ENCODE results near the gene FBL. TPM values are rescaled to one million over a fixed set of nuclear protein-coding genes. Genes with fewer than 3 reads are reported as not detected.

FBL gene
- total RNA-seq, 1 donor from 2014 or later, result 63.1 TPM

DNA sequence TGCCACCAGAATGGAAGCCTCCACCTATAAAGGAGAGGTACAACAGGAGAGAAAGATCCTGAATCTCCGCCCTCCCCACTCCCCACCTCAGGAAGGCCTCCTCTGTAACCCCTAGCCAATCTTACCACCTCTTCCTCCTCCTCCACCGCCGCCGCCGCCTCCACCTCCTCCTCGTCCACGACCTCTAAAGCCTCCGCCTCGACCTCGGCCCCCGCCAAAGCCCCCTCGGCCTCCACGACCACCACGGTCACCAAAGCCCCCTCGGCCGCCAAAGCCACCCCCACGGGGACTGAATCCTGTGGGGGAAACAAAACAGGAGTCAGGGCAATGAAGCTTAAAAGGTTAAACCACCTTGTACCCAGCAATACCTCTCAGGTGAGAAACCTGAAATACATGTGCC, 5.7 kb downstream of the FBL start:
- DNase-seq, result no peak

DNA sequence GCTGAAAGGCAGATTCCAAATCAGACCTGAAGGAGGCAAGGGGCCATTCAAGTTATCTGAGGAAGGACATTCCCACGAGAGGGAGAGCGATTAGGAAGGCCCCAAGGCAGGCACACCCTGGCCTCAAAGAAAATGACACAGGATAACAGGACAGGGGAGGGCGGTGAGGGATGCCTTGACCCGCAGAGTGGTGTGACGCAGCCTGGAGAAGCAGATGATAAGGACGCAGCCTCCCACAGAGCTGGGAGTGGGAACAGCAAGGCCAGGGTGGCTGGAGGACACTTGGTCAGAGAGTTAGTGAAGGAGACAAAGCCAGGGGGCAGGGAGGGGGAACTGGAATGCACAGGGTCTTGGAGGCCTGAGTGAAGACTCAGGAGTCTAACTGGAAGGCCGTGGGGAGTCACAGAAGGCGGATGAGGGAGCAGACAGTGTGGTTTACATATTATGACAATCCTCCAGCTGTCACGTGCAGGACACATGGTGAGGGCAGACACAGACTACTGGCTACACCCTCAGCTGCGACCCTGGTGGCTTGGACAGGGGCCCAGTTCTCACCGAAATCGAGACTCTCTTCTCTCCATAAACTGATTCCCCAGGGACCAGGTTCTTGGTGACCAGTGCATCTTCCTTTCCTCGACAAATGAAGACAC, 6.4 kb downstream of the FBL start:
- Histone ChIP-seq H3K27ac (replicated peaks) (no peak overlapping the region), H3K4me3 (no peak overlapping the region), H3K36me3 (peaks cover 53% of the 10 kb centered on the region), H3K4me1 (peaks cover 35% of the 10 kb centered on the region), H3K9me3 (replicated peaks) (no peaks in the 10 kb centered on the region), H3K27me3 (ENCODE audit: low read depth) (no peaks in the 10 kb centered on the region)
- TF ChIP-seq, protein P1, sequence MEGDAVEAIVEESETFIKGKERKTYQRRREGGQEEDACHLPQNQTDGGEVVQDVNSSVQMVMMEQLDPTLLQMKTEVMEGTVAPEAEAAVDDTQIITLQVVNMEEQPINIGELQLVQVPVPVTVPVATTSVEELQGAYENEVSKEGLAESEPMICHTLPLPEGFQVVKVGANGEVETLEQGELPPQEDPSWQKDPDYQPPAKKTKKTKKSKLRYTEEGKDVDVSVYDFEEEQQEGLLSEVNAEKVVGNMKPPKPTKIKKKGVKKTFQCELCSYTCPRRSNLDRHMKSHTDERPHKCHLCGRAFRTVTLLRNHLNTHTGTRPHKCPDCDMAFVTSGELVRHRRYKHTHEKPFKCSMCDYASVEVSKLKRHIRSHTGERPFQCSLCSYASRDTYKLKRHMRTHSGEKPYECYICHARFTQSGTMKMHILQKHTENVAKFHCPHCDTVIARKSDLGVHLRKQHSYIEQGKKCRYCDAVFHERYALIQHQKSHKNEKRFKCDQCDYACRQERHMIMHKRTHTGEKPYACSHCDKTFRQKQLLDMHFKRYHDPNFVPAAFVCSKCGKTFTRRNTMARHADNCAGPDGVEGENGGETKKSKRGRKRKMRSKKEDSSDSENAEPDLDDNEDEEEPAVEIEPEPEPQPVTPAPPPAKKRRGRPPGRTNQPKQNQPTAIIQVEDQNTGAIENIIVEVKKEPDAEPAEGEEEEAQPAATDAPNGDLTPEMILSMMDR (IDR thresholded peaks at IDR 0.05; ENCODE audit: borderline replicate concordance), result no peak
- DNase-seq, result no peak
- intact Hi-C loops (cut with micrococcal nuclease), result loop anchor here (5.0 kb wide), 1 partner anchor 48 kb away; no protein-coding TSS in a partner anchor

More for the DNA sequence above, 5.7 kb downstream of the FBL start:
- Histone ChIP-seq H3K27ac (replicated peaks) (no peak overlapping the region), H3K27me3 (ENCODE audit: low read depth) (no peaks in the 10 kb centered on the region), H3K9me3 (replicated peaks) (no peaks in the 10 kb centered on the region), H3K4me1 (peaks cover 42% of the 10 kb centered on the region), H3K4me3 (no peak overlapping the region), H3K36me3 (peaks cover 46% of the 10 kb centered on the region)
- intact Hi-C loops (cut with micrococcal nuclease), result loop anchor here (5.0 kb wide), 1 partner anchor 48 kb away; no protein-coding TSS in a partner anchor
- TF ChIP-seq, protein P1 (IDR thresholded peaks at IDR 0.05; ENCODE audit: borderline replicate concordance), result no peak

DNA sequence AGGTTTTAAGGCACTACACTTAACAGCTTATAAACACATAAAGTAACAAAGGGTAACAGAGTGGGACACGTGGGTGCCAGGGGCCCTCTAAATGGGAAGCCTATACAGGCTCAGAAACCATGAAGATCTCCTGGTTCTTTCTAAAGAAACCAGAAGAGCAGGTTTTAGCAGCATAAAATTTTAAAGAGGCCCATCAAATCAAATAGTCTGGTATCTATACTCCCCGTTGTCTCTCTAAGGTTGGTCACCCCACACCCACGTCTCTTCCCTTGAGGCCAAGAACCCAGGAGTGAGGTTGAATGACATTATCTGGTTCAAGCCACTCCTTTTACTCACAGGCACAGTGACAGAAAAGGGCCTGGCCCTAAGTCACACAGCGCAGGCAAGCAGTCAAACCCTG, 7.6 kb downstream of the FBL start:
- intact Hi-C loops (cut with micrococcal nuclease), result no loop called here
- Histone ChIP-seq H3K27me3 (ENCODE audit: low read depth) (no peaks in the 10 kb centered on the region), H3K27ac (replicated peaks) (no peak overlapping the region), H3K36me3 (peaks cover 57% of the 10 kb centered on the region), H3K4me3 (no peak overlapping the region), H3K9me3 (replicated peaks) (no peaks in the 10 kb centered on the region), H3K4me1 (peaks cover 31% of the 10 kb centered on the region)
- no peak for DNase-seq
- TF ChIP-seq, protein P1 (IDR thresholded peaks at IDR 0.05; ENCODE audit: borderline replicate concordance), result no peak

DNA sequence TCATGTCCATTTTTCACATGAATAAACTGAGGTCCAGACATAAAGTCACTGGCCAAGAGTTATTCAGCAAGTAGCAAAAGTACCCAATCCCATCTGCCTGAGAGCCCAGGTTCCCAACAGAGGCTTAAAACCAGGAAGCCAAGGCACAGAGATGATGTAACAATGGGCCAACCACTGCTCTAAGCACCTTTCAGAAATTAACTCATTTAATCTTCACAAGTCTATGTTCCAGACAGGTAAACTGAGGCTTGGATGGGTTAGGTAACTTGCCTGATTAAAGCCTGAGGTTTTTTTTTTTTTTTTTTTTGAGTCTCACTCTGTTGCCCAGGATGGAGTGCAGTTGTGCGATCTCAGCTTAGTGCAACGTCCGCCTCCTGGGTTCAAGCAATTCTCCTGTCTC, 8.2 kb downstream of the FBL start:
- Histone ChIP-seq H3K36me3 (peaks cover 57% of the 10 kb centered on the region), H3K27ac (replicated peaks) (no peak overlapping the region), H3K4me1 (peaks cover 29% of the 10 kb centered on the region), H3K9me3 (replicated peaks) (no peaks in the 10 kb centered on the region), H3K4me3 (no peak overlapping the region), H3K27me3 (ENCODE audit: low read depth) (no peaks in the 10 kb centered on the region)
- no peak for DNase-seq
- TF ChIP-seq, protein P1 (IDR thresholded peaks at IDR 0.05; ENCODE audit: borderline replicate concordance), result no peak
- intact Hi-C loops (cut with micrococcal nuclease), result no loop called here

DNA sequence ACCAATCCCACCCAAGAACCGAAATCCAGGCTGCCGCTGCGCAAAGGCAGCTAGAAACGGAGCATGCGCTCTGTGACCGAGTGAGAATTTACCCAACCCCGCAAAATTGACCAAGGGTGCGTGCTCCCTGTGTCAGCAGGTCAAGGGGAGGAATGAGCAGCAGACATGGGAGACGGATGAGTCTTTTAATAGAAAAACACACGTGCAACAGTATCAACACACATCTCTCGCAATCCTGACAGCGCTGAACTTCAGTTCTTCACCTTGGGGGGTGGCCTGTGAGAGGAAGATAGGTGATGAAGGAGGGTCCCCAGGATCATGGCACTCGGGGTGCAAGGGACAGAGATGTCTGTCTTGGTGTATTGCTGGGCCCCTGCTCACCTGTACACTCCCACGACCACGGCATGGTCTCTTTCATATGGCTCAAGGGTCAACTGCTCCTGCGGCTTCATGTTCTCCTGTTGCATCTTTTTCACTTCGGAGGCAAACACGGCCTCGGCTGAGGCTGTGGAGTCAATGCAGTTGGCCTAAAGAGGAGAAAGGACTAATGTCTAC, 11.8 kb downstream of the FBL start:
- Histone ChIP-seq H3K4me1 (peaks cover 28% of the 10 kb centered on the region), H3K27ac (replicated peaks) (peak overlapping the region; percentile 90), H3K9me3 (replicated peaks) (no peaks in the 10 kb centered on the region), H3K36me3 (peaks cover 72% of the 10 kb centered on the region), H3K27me3 (ENCODE audit: low read depth) (no peaks in the 10 kb centered on the region), H3K4me3 (peak overlapping the region; percentile 91)
- TF ChIP-seq, protein P1 (IDR thresholded peaks at IDR 0.05; ENCODE audit: borderline replicate concordance), result no peak
- intact Hi-C loops (cut with micrococcal nuclease), result no loop called here
- no peak for DNase-seq

Measured in left ventricle myocardium inferior (tissue), 1 donor.